ENCODE results near the gene TOM1L2.
A peak's percentile ranks its signal among the peaks of the same experiment; 100 is the strongest.

TOM1L2 gene

GRCh38 chr17:17848311-17849082, 123.7 kb downstream of the TOM1L2 start:
- peak overlapping the region; percentile 34; the same call in 1 of the 2 replicates for H3K27ac ChIP-seq
- no peak for TF ChIP-seq CTCF (IDR thresholded peaks at IDR 0.05)
- TF ChIP-seq ZFX (IDR thresholded peaks at IDR 0.05; ENCODE audit: borderline replicate concordance) = no peak

DNA sequence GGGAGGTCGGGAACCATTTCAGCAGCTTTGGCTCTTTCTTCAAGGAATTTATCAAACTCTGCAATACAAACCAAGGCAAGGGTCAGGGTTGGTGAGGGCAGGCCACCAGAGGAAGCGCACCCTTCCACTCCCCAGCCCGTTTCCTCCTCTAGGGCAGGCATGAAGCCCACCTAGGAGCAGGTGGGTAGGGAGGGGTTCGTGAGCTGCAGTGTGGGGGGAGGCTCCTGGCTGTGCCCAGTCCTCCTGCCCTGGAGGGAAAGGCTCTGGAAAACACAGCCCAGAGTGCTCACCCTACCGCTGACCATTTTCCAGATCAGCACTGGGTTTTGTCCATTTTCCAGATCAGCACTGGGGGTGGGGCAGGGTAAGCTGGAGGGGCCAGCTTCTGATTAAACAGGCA, 124.5 kb downstream of the TOM1L2 start:
- no peak overlapping the region for H3K27ac ChIP-seq
- TF ChIP-seq ZFX (IDR thresholded peaks at IDR 0.05; ENCODE audit: borderline replicate concordance) (no peak), CTCF (IDR thresholded peaks at IDR 0.05) (no peak)

GRCh38 chr17:17847118-17847689, 125.0 kb downstream of the TOM1L2 start:
- TF ChIP-seq CTCF (IDR thresholded peaks at IDR 0.05) = no peak
- TF ChIP-seq ZFX (IDR thresholded peaks at IDR 0.05; ENCODE audit: borderline replicate concordance) = no peak
- H3K27ac ChIP-seq = no peak overlapping the region

GRCh38 chr17:17846645-17847044, 125.6 kb downstream of the TOM1L2 start:
- no peak for TF ChIP-seq ZFX (IDR thresholded peaks at IDR 0.05; ENCODE audit: borderline replicate concordance)
- TF ChIP-seq CTCF (IDR thresholded peaks at IDR 0.05) = no peak
- H3K27ac ChIP-seq = no peak overlapping the region; the same call in 1 of the 2 replicates

- H3K27ac ChIP-seq = no peak overlapping the region
- TF ChIP-seq CTCF (IDR thresholded peaks at IDR 0.05) (no peak), ZFX (IDR thresholded peaks at IDR 0.05; ENCODE audit: borderline replicate concordance) (no peak)
Measured at GRCh38 chr17:17846003-17846402, 126.2 kb downstream of the TOM1L2 start.

DNA sequence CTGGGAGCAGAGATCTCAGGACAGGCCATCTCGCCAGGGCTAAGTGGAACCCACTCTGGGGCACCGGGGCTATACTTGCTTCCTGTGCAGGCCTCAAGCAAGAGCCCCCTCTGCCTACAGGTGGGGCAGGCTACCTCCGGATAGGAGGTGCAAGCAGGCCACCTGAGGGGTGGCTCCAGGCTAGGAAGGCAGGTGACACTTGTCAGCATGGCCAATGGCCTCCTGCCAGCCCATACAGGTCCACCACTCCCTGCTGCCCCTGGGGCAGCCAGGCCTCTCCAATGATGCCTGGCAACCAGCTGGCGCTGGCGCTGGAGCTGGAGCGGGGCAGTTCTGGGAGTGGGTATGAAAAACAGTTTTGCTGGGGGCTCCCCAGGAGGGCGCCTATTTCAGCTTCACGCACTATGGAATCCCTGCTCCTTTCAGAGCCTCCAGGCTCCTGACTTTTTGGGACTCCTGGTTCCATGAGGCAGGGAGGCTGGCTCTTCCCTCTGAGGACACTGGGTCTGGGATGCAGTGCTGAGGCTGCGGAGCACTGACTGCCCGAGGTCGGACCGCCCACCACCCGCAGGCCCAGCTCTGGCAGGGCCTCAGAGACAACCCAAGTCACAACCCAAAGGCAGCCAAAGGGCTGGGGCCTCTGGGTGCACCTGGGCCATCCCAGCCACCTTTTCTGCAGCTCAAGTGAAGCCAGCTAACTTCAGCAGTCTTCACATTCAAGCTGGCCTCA, 127.0 kb downstream of the TOM1L2 start:
- H3K27ac ChIP-seq = no peak overlapping the region
- TF ChIP-seq ZFX (IDR thresholded peaks at IDR 0.05; ENCODE audit: borderline replicate concordance) = no peak
- TF ChIP-seq CTCF (IDR thresholded peaks at IDR 0.05) = no peak

- TF ChIP-seq CTCF (IDR thresholded peaks at IDR 0.05) = no peak
- TF ChIP-seq ZFX (IDR thresholded peaks at IDR 0.05; ENCODE audit: borderline replicate concordance) = no peak
- H3K27ac ChIP-seq = no peak overlapping the region
Measured at GRCh38 chr17:17844500-17844899, 127.7 kb downstream of the TOM1L2 start.

All from 22Rv1 (cell line).